Measurements from ENCODE around the gene SARM1. TPM values are rescaled to one million over a fixed set of nuclear protein-coding genes. Genes with fewer than 3 reads are reported as not detected.

The SARM1 gene
- total RNA-seq, 6 experiments from 2014 or later = 15.1 to 18.9 (median 16.8) TPM

GRCh38 chr17:28446716-28447395, 75.4 kb downstream of the SARM1 start:
- Mint-ChIP-seq H3K9me3 (no peaks in the 10 kb centered on the region), H3K4me1 (ENCODE audit: low read depth) (no peaks in the 10 kb centered on the region), H3K27me3 (ENCODE audit: insufficient read depth) (peaks cover 26% of the 10 kb centered on the region), H3K27ac (no peak overlapping the region), H3K4me3 (no peak overlapping the region), H3K36me3 (ENCODE audit: low read depth) (no peaks in the 10 kb centered on the region)
- no peak for TF ChIP-seq CTCF (IDR thresholded peaks at IDR 0.05)
- no peak for DNase-seq

GRCh38 chr17:28447396-28447760, 75.9 kb downstream of the SARM1 start:
- Mint-ChIP-seq H3K27me3 (ENCODE audit: insufficient read depth) (peaks cover 23% of the 10 kb centered on the region), H3K4me1 (ENCODE audit: low read depth) (no peaks in the 10 kb centered on the region)
- no peak for TF ChIP-seq CTCF (IDR thresholded peaks at IDR 0.05)

GRCh38 chr17:28449859-28450258, 78.4 kb downstream of the SARM1 start:
- H3K4me3 Mint-ChIP-seq = no peak overlapping the region
- H3K4me1 Mint-ChIP-seq (ENCODE audit: low read depth) = no peaks in the 10 kb centered on the region
- TF ChIP-seq CTCF (IDR thresholded peaks at IDR 0.05) = no peak
- peaks cover 16% of the 10 kb centered on the region for H3K27me3 Mint-ChIP-seq (ENCODE audit: insufficient read depth)
- no peaks in the 10 kb centered on the region for H3K36me3 Mint-ChIP-seq (ENCODE audit: low read depth)
- no peak for DNase-seq
- no peak overlapping the region for H3K27ac Mint-ChIP-seq
- no peaks in the 10 kb centered on the region for H3K9me3 Mint-ChIP-seq

More at GRCh38 chr17:28447396-28447760, 75.9 kb downstream of the SARM1 start:
- DNase-seq = no peak
- no peak overlapping the region for H3K27ac Mint-ChIP-seq
- no peaks in the 10 kb centered on the region for H3K9me3 Mint-ChIP-seq
- H3K36me3 Mint-ChIP-seq (ENCODE audit: low read depth) = no peaks in the 10 kb centered on the region
- no peak overlapping the region for H3K4me3 Mint-ChIP-seq

Small RNA genes within 50 kb of the gene (microRNA-seq; reads per million reads assigned to microRNA genes)
- gene MIR4723 = 3.9 reads per million

Other genes starting within 250 kb of the SARM1 start
- 10 to 100 TPM; 17.6 to 29.5 (median 24.1) TPM for gene TMEM97, start 52.5 kb upstream of the SARM1 start, total RNA-seq (2021; fragmentation: NEBNext Ultra II Directional; extraction: Animal tissue kit (Norgen Biotek cat#: 25700))
- 10 to 100 TPM; 47.9 to 63.0 (median 50.9) TPM for gene IFT20, start 36.2 kb upstream of the SARM1 start, total RNA-seq (2021; fragmentation: NEBNext Ultra II Directional; extraction: Animal tissue kit (Norgen Biotek cat#: 25700))
- 10 to 100 TPM; 73.8 to 89.7 (median 85.2) TPM for gene TNFAIP1, start 35.9 kb upstream of the SARM1 start, total RNA-seq (2021; fragmentation: NEBNext Ultra II Directional; extraction: Animal tissue kit (Norgen Biotek cat#: 25700))
- 100 to 1,000 TPM; 104 to 118 (median 106) TPM for gene POLDIP2, start 14.2 kb upstream of the SARM1 start, total RNA-seq (2021; fragmentation: NEBNext Ultra II Directional; extraction: Animal tissue kit (Norgen Biotek cat#: 25700))
- not detected for gene SEBOX, start 6.5 kb upstream of the SARM1 start, total RNA-seq (2021; fragmentation: NEBNext Ultra II Directional; extraction: Animal tissue kit (Norgen Biotek cat#: 25700))
- under 1 TPM; 0.36 to 0.76 (median 0.60) TPM for gene VTN, start 1.4 kb upstream of the SARM1 start, total RNA-seq (2021; fragmentation: NEBNext Ultra II Directional; extraction: Animal tissue kit (Norgen Biotek cat#: 25700))
- gene SLC46A1, start 34.5 kb downstream of the SARM1 start, total RNA-seq (2021; fragmentation: NEBNext Ultra II Directional; extraction: Animal tissue kit (Norgen Biotek cat#: 25700)) = 1 to 10 TPM; 4.3 to 6.7 (median 6.4) TPM
- under 1 TPM in 2 of 6 experiments, not detected in 4; 0.07 to 0.08 TPM for gene SLC13A2, start 102.0 kb downstream of the SARM1 start, total RNA-seq (2021; fragmentation: NEBNext Ultra II Directional; extraction: Animal tissue kit (Norgen Biotek cat#: 25700))
- gene FOXN1, start 134.7 kb downstream of the SARM1 start, total RNA-seq (2021; fragmentation: NEBNext Ultra II Directional; extraction: Animal tissue kit (Norgen Biotek cat#: 25700)) = not detected
- gene UNC119, start 180.9 kb downstream of the SARM1 start, total RNA-seq (2021; fragmentation: NEBNext Ultra II Directional; extraction: Animal tissue kit (Norgen Biotek cat#: 25700)) = 10 to 100 TPM; 28.3 to 36.9 (median 30.1) TPM
- gene PIGS, start 199.8 kb downstream of the SARM1 start, total RNA-seq (2021; fragmentation: NEBNext Ultra II Directional; extraction: Animal tissue kit (Norgen Biotek cat#: 25700)) = 10 to 100 TPM; 69.5 to 94.7 (median 78.0) TPM
- 10 to 100 TPM in 5 of 6 experiments, 1 to 10 TPM in 1; 8.6 to 14.7 (median 10.3) TPM for gene ALDOC, start 205.2 kb downstream of the SARM1 start, total RNA-seq (2021; fragmentation: NEBNext Ultra II Directional; extraction: Animal tissue kit (Norgen Biotek cat#: 25700))
- 10 to 100 TPM; 29.2 to 73.3 (median 69.4) TPM for gene SPAG5, start 227.3 kb downstream of the SARM1 start, total RNA-seq (2021; fragmentation: NEBNext Ultra II Directional; extraction: Animal tissue kit (Norgen Biotek cat#: 25700))
- 1 to 10 TPM; 3.2 to 4.3 (median 3.5) TPM for gene RSKR, start 242.5 kb downstream of the SARM1 start, total RNA-seq (2021; fragmentation: NEBNext Ultra II Directional; extraction: Animal tissue kit (Norgen Biotek cat#: 25700))

Data from HFFc6 (cell line).